Measurements from ENCODE around the gene DLG2.
A peak's percentile ranks its signal among the peaks of the same experiment; 100 is the strongest.

DLG2 gene

DNA sequence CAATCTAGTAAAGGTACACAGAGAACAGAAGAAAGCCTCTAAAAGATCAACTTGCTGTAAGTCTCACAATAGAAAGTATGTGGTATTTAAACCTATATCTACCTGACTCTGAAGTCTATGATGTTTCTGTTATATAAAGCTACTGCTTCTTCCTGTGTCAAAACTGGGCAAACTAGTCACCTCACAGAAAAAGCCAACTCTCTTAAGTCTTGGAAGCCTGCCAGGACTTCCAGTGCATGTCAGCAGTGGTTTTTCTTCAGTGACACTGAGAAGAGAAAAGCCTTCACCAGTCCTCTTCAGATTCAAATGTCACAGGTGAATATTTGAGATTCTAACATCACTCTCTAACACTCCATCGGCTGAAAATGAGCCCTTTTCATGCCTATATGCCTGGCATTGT, 808.0 kb downstream of the DLG2 start:
- Histone ChIP-seq H3K36me3 (replicated peaks; ENCODE audit: insufficient read depth, low read length) (no peaks in the 10 kb centered on the region), H3K4me2 (ENCODE audit: low read depth, low read length) (peak overlapping the region; percentile 19), H3K27ac (ENCODE audit: low read length) (peak overlapping the region; percentile 44; the same call in 1 of the 2 replicates), H3K9ac (ENCODE audit: low read length) (no peak overlapping the region), H3K9me3 (replicated peaks; ENCODE audit: insufficient read depth, low read length) (no peaks in the 10 kb centered on the region), H4K20me1 (ENCODE audit: insufficient read depth, low read length) (no peaks in the 10 kb centered on the region), H3K4me3 (ENCODE audit: low read length) (no peak overlapping the region), H3K79me2 (ENCODE audit: low read length) (no peaks in the 10 kb centered on the region), H2AFZ (ENCODE audit: low read length) (no peak overlapping the region), H3K4me1 (ENCODE audit: low read length) (peaks cover 15% of the 10 kb centered on the region), H3K27me3 (replicated peaks; ENCODE audit: insufficient read depth, low read length) (no peaks in the 10 kb centered on the region), H3F3A (ENCODE audit: insufficient read depth, low read length) (0 out of 2 replicates have a peak, but pooled peaks cover 2% of the 10 kb centered on the region), H3K9me2 (replicated peaks; ENCODE audit: insufficient read depth, low read length) (no peaks in the 10 kb centered on the region)
- TF ChIP-seq EZH2phosphoT487 (IDR thresholded peaks at IDR 0.05; ENCODE audit: low read length) = no peak
- TF ChIP-seq EZH2 (optimal IDR thresholded peaks at IDR 0.05; ENCODE audit: low read depth, low read length) = no peak
- TF ChIP-seq, protein P1, sequence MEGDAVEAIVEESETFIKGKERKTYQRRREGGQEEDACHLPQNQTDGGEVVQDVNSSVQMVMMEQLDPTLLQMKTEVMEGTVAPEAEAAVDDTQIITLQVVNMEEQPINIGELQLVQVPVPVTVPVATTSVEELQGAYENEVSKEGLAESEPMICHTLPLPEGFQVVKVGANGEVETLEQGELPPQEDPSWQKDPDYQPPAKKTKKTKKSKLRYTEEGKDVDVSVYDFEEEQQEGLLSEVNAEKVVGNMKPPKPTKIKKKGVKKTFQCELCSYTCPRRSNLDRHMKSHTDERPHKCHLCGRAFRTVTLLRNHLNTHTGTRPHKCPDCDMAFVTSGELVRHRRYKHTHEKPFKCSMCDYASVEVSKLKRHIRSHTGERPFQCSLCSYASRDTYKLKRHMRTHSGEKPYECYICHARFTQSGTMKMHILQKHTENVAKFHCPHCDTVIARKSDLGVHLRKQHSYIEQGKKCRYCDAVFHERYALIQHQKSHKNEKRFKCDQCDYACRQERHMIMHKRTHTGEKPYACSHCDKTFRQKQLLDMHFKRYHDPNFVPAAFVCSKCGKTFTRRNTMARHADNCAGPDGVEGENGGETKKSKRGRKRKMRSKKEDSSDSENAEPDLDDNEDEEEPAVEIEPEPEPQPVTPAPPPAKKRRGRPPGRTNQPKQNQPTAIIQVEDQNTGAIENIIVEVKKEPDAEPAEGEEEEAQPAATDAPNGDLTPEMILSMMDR (IDR thresholded peaks at IDR 0.05; ENCODE audit: low read length) = no peak
- peak; percentile 80 for DNase-seq

DNA sequence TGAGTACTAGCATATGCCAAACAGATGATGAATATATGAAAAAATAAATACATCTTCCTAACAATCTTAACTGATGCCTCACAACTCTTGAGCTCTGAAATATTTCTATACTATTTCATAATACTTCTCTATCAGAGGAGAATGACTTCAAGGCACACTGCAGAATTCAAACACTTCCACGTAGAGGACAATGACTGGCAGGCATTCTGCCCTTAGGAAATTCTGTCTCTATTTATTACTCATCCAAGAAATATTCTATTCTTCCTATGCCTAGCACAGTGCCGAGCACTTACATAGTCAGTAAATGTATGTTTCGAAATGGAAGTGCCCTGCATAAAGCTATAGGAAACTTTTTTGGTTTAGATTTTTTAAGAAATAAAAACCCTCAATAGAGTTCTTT, 809.1 kb downstream of the DLG2 start:
- no peak for DNase-seq
- TF ChIP-seq EZH2 (optimal IDR thresholded peaks at IDR 0.05; ENCODE audit: low read depth, low read length) (no peak), EZH2phosphoT487 (IDR thresholded peaks at IDR 0.05; ENCODE audit: low read length) (no peak)
- TF ChIP-seq, protein P1 (IDR thresholded peaks at IDR 0.05; ENCODE audit: low read length) = no peak
- Histone ChIP-seq H4K20me1 (ENCODE audit: insufficient read depth, low read length) (no peaks in the 10 kb centered on the region), H3K4me1 (ENCODE audit: low read length) (peaks cover 15% of the 10 kb centered on the region), H3K9ac (ENCODE audit: low read length) (no peak overlapping the region), H3K79me2 (ENCODE audit: low read length) (no peaks in the 10 kb centered on the region), H2AFZ (ENCODE audit: low read length) (no peak overlapping the region), H3K4me2 (ENCODE audit: low read depth, low read length) (no peak overlapping the region), H3F3A (ENCODE audit: insufficient read depth, low read length) (0 out of 2 replicates have a peak, but pooled peaks cover 2% of the 10 kb centered on the region), H3K27ac (ENCODE audit: low read length) (no peak overlapping the region), H3K9me2 (replicated peaks; ENCODE audit: insufficient read depth, low read length) (no peaks in the 10 kb centered on the region), H3K4me3 (ENCODE audit: low read length) (no peak overlapping the region), H3K27me3 (replicated peaks; ENCODE audit: insufficient read depth, low read length) (no peaks in the 10 kb centered on the region), H3K9me3 (replicated peaks; ENCODE audit: insufficient read depth, low read length) (no peaks in the 10 kb centered on the region), H3K36me3 (replicated peaks; ENCODE audit: insufficient read depth, low read length) (no peaks in the 10 kb centered on the region)

DNA sequence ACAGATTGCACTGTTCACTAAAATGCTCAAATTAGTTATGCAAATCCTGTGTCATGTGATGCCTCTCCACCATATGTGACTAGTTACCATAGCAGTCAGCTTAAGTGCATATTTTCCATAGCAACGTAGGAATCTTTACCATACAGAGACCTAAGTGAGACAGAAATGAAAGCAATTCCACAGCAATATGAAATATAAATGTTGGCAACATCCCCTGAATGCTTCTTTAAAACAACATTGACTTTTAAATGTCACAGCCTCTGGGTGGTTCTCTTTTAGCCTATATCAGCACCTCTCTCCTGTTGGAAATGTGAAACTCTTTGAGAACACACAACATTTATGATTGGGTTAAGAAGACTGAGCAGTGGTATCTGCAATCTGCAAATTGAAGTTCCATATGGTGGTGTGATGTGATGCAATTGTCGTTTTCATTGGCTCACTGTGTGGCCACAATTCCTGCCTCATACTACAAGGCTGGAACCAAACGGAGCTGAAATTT, 814.6 kb downstream of the DLG2 start:
- Histone ChIP-seq H3K9me3 (replicated peaks; ENCODE audit: insufficient read depth, low read length) (no peaks in the 10 kb centered on the region), H3K9ac (ENCODE audit: low read length) (no peak overlapping the region), H3K27ac (ENCODE audit: low read length) (no peak overlapping the region), H3K79me2 (ENCODE audit: low read length) (no peaks in the 10 kb centered on the region), H2AFZ (ENCODE audit: low read length) (no peak overlapping the region), H3K4me3 (ENCODE audit: low read length) (no peak overlapping the region), H3K9me2 (replicated peaks; ENCODE audit: insufficient read depth, low read length) (no peaks in the 10 kb centered on the region), H3K4me2 (ENCODE audit: low read depth, low read length) (no peak overlapping the region), H3F3A (ENCODE audit: insufficient read depth, low read length) (no peaks in the 10 kb centered on the region), H3K4me1 (ENCODE audit: low read length) (no peaks in the 10 kb centered on the region), H4K20me1 (ENCODE audit: insufficient read depth, low read length) (no peaks in the 10 kb centered on the region), H3K36me3 (replicated peaks; ENCODE audit: insufficient read depth, low read length) (no peaks in the 10 kb centered on the region), H3K27me3 (replicated peaks; ENCODE audit: insufficient read depth, low read length) (no peaks in the 10 kb centered on the region)
- TF ChIP-seq EZH2phosphoT487 (IDR thresholded peaks at IDR 0.05; ENCODE audit: low read length) (no peak), EZH2 (optimal IDR thresholded peaks at IDR 0.05; ENCODE audit: low read depth, low read length) (no peak)
- TF ChIP-seq, protein P1 (IDR thresholded peaks at IDR 0.05; ENCODE audit: low read length) = no peak
- DNase-seq = no peak

Measured in MM.1S (cell line).